BJ (cell line): ENCODE results near the gene SCN9A. TPM values are rescaled to one million over a fixed set of nuclear protein-coding genes. Genes with fewer than 3 reads are reported as not detected.

Source experiments
- CTCF ChIA-PET: fragments of 350-600 bp; formaldehyde crosslinking; extraction: SDS; loops from one replicate; lab custom pipeline; 2021; ENCODE audit warnings: antibody characterized with exemption, inconsistent platforms; lab: Yijun Ruan, JAX
- POLR2A ChIA-PET: fragments of 300-600 bp; sonication (Branson Sonifier 250); formaldehyde crosslinking; extraction: SDS; loops from one replicate; lab custom pipeline; 2021; ENCODE audit warnings: antibody characterized with exemption; lab: Charles Lee
- DNase-seq: peaks from one replicate; pipeline ENCODE4 v3.0.0-alpha.2; 2011; ENCODE audit warnings: low read depth
- H3K27me3 ChIP-seq: 2 replicates; pipeline ENCODE4 v1.6.0; 2011; ENCODE audit warnings: low read length; ENCODE audit not compliant: control insufficient read depth, insufficient read depth
- H3K36me3 ChIP-seq: 2 replicates; pipeline ENCODE4 v1.5.1; 2011; ENCODE audit warnings: low read length; ENCODE audit not compliant: control insufficient read depth, insufficient read depth
- H3K4me3 ChIP-seq: 2 replicates; pipeline ENCODE4 v1.5.1; 2011; ENCODE audit warnings: low read depth, mild to moderate bottlenecking, control low read depth, low read length
- CTCF ChIP-seq: IDR thresholded peaks from 2 replicates; pipeline ENCODE4 v1.5.1; 2011; ENCODE audit warnings: low read depth, mild to moderate bottlenecking, control low read depth, inconsistent platforms, low read length, moderate library complexity; ENCODE audit not compliant: insufficient read depth
- polyA plus RNA-seq: library from polyadenylated mRNA; depleted of rRNA; stranded (reverse); fragments of >200 nt; gene quantifications from 2 replicates; pipeline ENCODE4 v1.2.3, GENCODE V29; 2011

Gene SCN9A
- polyA plus RNA-seq, 1 experiment, result 19.4 TPM

GRCh38 chr2:166332106-166332505, 43.6 kb downstream of the SCN9A start:
- POLR2A ChIA-PET, result no interaction called here
- CTCF ChIA-PET, result interaction anchor here (0.7 kb wide), 1 partner anchor 29 kb away, joined by 3 read pairs; no protein-coding TSS in a partner anchor
- DNase-seq, result no peak
- H3K4me3 ChIP-seq, result no peak overlapping the region
- no peaks in the 10 kb centered on the region for H3K27me3 ChIP-seq
- H3K36me3 ChIP-seq, result no peaks in the 10 kb centered on the region
- no peak for TF ChIP-seq CTCF

GRCh38 chr2:166331468-166331867, 44.3 kb downstream of the SCN9A start:
- H3K4me3 ChIP-seq, result no peak overlapping the region
- CTCF ChIA-PET, result no interaction called here
- H3K36me3 ChIP-seq, result no peaks in the 10 kb centered on the region
- DNase-seq, result no peak
- no peaks in the 10 kb centered on the region for H3K27me3 ChIP-seq
- POLR2A ChIA-PET, result no interaction called here
- TF ChIP-seq CTCF, result no peak

GRCh38 chr2:166329465-166329864, 46.3 kb downstream of the SCN9A start:
- ChIA-PET CTCF (no interaction called here), POLR2A (no interaction called here)
- no peaks in the 10 kb centered on the region for H3K27me3 ChIP-seq
- no peaks in the 10 kb centered on the region for H3K36me3 ChIP-seq
- TF ChIP-seq CTCF, result no peak
- no peak for DNase-seq
- no peak overlapping the region for H3K4me3 ChIP-seq

- no peak for DNase-seq
- ChIA-PET POLR2A (no interaction called here), CTCF (no interaction called here)
- Histone ChIP-seq H3K36me3 (no peaks in the 10 kb centered on the region), H3K4me3 (no peak overlapping the region), H3K27me3 (no peaks in the 10 kb centered on the region)
- no peak for TF ChIP-seq CTCF
Measured at GRCh38 chr2:166328147-166328546, 47.6 kb downstream of the SCN9A start.

- Histone ChIP-seq H3K4me3 (no peak overlapping the region), H3K36me3 (no peaks in the 10 kb centered on the region), H3K27me3 (no peaks in the 10 kb centered on the region)
- no peak for TF ChIP-seq CTCF
- POLR2A ChIA-PET, result no interaction called here
- CTCF ChIA-PET, result no interaction called here
- DNase-seq, result no peak
Measured at GRCh38 chr2:166321076-166321475, 54.7 kb downstream of the SCN9A start.
